Measurements from ENCODE around the gene PWP2.
"Not testable (repeated sequence)": the region's sequence is repeated elsewhere in the genome, so short reads cannot be mapped to it uniquely, and the experiment has no call there.

PWP2 gene

GRCh38 chr21:44127827-44128226 lies 20.6 kb downstream of the PWP2 start:
- not testable (repeated sequence) for H3K4me1 ChIP-seq (ENCODE audit: low read depth, poor library complexity, severe bottlenecking); H3K27ac ChIP-seq; H3K4me3 ChIP-seq (IDR thresholded peaks at IDR 0.05; ENCODE audit: insufficient read depth, low read depth, low read length); H4K20me1 ChIP-seq (ENCODE audit: insufficient read depth); H3K79me2 ChIP-seq (ENCODE audit: insufficient read depth, low read depth); H2AFZ ChIP-seq (ENCODE audit: low read depth); H3K27me3 ChIP-seq (ENCODE audit: insufficient read depth, low read depth); H3K9ac ChIP-seq; H3K4me2 ChIP-seq; H3K36me3 ChIP-seq (ENCODE audit: insufficient read depth)

GRCh38 chr21:44133715-44134057 lies 26.5 kb downstream of the PWP2 start:
- not testable (repeated sequence) for H4K20me1 ChIP-seq (ENCODE audit: insufficient read depth); H2AFZ ChIP-seq (ENCODE audit: low read depth); H3K4me3 ChIP-seq (IDR thresholded peaks at IDR 0.05; ENCODE audit: insufficient read depth, low read depth, low read length); H3K79me2 ChIP-seq (ENCODE audit: insufficient read depth, low read depth); H3K9ac ChIP-seq; H3K27ac ChIP-seq; H3K36me3 ChIP-seq (ENCODE audit: insufficient read depth); H3K27me3 ChIP-seq (ENCODE audit: insufficient read depth, low read depth); H3K4me1 ChIP-seq (ENCODE audit: low read depth, poor library complexity, severe bottlenecking); H3K4me2 ChIP-seq

DNA sequence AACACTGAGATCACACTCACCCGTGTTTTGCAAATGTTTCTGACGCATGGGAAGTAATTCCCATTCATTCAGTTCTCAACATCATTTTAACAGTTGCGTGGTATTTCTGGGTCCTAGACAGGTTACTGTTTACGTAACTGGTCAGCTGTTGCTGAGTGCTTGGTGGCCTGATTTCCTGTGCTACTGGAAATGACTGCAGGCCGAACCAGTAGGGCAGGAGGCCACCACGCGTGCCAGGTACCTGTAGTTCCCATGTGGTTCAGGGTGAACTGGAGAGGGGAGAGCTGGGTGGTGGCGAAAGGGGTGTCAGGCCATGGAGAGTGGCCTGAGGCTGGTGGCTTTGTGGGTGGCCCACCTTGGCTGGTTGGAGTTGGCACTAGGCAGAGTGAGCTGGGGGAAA lies 27.5 kb downstream of the PWP2 start:
- not testable (repeated sequence) for H4K20me1 ChIP-seq (ENCODE audit: insufficient read depth); H3K27me3 ChIP-seq (ENCODE audit: insufficient read depth, low read depth); H3K4me3 ChIP-seq (IDR thresholded peaks at IDR 0.05; ENCODE audit: insufficient read depth, low read depth, low read length); H3K4me2 ChIP-seq; H3K9ac ChIP-seq; H2AFZ ChIP-seq (ENCODE audit: low read depth); H3K27ac ChIP-seq; H3K36me3 ChIP-seq (ENCODE audit: insufficient read depth); H3K79me2 ChIP-seq (ENCODE audit: insufficient read depth, low read depth); H3K4me1 ChIP-seq (ENCODE audit: low read depth, poor library complexity, severe bottlenecking)

DNA sequence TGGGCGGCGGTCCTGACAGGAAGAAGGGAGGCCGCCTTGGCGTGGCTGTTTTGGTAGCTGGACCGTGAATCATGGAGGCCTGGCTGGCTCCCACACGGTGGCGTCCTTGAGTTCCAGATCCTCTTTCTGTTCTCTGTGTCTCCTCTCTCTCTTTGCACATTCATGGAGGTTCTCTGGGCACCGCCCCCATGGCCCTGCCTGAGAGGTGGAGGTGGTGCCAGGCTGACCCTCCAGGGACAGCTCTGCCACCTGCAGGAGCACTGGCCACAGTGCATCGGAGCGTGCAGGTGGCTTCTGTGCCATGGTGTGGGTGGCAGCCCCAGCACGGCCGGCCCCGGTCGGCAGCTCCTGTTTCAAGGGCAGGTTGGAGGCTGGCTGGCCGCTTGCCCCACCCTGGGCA lies 30.8 kb downstream of the PWP2 start:
- not testable (repeated sequence) for H3K4me2 ChIP-seq; H3K27ac ChIP-seq; H3K4me3 ChIP-seq (IDR thresholded peaks at IDR 0.05; ENCODE audit: insufficient read depth, low read depth, low read length); H3K27me3 ChIP-seq (ENCODE audit: insufficient read depth, low read depth); H3K9ac ChIP-seq; H3K36me3 ChIP-seq (ENCODE audit: insufficient read depth); H3K4me1 ChIP-seq (ENCODE audit: low read depth, poor library complexity, severe bottlenecking); H2AFZ ChIP-seq (ENCODE audit: low read depth); H4K20me1 ChIP-seq (ENCODE audit: insufficient read depth); H3K79me2 ChIP-seq (ENCODE audit: insufficient read depth, low read depth)

GRCh38 chr21:44139787-44140551 lies 32.8 kb downstream of the PWP2 start:
- not testable (repeated sequence) for H3K4me1 ChIP-seq (ENCODE audit: low read depth, poor library complexity, severe bottlenecking); H2AFZ ChIP-seq (ENCODE audit: low read depth); H3K9ac ChIP-seq; H3K79me2 ChIP-seq (ENCODE audit: insufficient read depth, low read depth); H3K4me3 ChIP-seq (IDR thresholded peaks at IDR 0.05; ENCODE audit: insufficient read depth, low read depth, low read length); H4K20me1 ChIP-seq (ENCODE audit: insufficient read depth); H3K4me2 ChIP-seq; H3K36me3 ChIP-seq (ENCODE audit: insufficient read depth); H3K27me3 ChIP-seq (ENCODE audit: insufficient read depth, low read depth); H3K27ac ChIP-seq

- H3K4me3 ChIP-seq (IDR thresholded peaks at IDR 0.05; ENCODE audit: insufficient read depth, low read depth, low read length); H3K79me2 ChIP-seq (ENCODE audit: insufficient read depth, low read depth); H3K27me3 ChIP-seq (ENCODE audit: insufficient read depth, low read depth); H3K4me1 ChIP-seq (ENCODE audit: low read depth, poor library complexity, severe bottlenecking); H3K9ac ChIP-seq; H2AFZ ChIP-seq (ENCODE audit: low read depth); H4K20me1 ChIP-seq (ENCODE audit: insufficient read depth); H3K4me2 ChIP-seq; H3K27ac ChIP-seq; H3K36me3 ChIP-seq (ENCODE audit: insufficient read depth): not testable (repeated sequence)
These were observed 33.3 kb downstream of the PWP2 start for GRCh38 chr21:44140552-44140932.

GRCh38 chr21:44142470-44142869 lies 35.3 kb downstream of the PWP2 start:
- not testable (repeated sequence) for H3K9ac ChIP-seq; H2AFZ ChIP-seq (ENCODE audit: low read depth); H4K20me1 ChIP-seq (ENCODE audit: insufficient read depth); H3K27ac ChIP-seq; H3K4me2 ChIP-seq; H3K4me3 ChIP-seq (IDR thresholded peaks at IDR 0.05; ENCODE audit: insufficient read depth, low read depth, low read length); H3K27me3 ChIP-seq (ENCODE audit: insufficient read depth, low read depth); H3K36me3 ChIP-seq (ENCODE audit: insufficient read depth); H3K79me2 ChIP-seq (ENCODE audit: insufficient read depth, low read depth); H3K4me1 ChIP-seq (ENCODE audit: low read depth, poor library complexity, severe bottlenecking)

GRCh38 chr21:44143380-44143779 lies 36.2 kb downstream of the PWP2 start:
- not testable (repeated sequence) for H2AFZ ChIP-seq (ENCODE audit: low read depth); H3K9ac ChIP-seq; H3K4me3 ChIP-seq (IDR thresholded peaks at IDR 0.05; ENCODE audit: insufficient read depth, low read depth, low read length); H3K79me2 ChIP-seq (ENCODE audit: insufficient read depth, low read depth); H3K4me1 ChIP-seq (ENCODE audit: low read depth, poor library complexity, severe bottlenecking); H3K27me3 ChIP-seq (ENCODE audit: insufficient read depth, low read depth); H3K36me3 ChIP-seq (ENCODE audit: insufficient read depth); H3K27ac ChIP-seq; H3K4me2 ChIP-seq; H4K20me1 ChIP-seq (ENCODE audit: insufficient read depth)

DNA sequence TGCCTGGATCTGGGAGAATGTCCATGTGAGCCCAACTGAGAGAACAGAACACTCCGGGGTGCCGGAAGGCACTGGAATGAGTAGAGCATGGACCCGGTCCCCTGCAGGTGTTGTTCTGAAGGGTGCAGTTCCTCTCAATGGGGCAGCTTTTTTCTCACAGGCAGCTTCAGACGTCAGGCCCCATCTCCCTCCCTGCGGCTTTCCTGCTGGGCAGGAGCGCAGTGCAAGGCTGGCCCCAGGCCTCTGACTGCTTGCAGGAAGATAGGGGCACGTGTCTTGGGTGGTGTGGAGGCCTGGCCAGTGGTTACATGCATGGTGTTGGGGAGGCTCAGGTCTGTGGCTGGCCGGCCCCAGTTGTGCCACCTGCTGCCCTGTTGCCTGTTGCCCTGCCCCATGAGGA lies 36.8 kb downstream of the PWP2 start:
- not testable (repeated sequence) for H3K4me1 ChIP-seq (ENCODE audit: low read depth, poor library complexity, severe bottlenecking); H3K27ac ChIP-seq; H3K9ac ChIP-seq

DNA sequence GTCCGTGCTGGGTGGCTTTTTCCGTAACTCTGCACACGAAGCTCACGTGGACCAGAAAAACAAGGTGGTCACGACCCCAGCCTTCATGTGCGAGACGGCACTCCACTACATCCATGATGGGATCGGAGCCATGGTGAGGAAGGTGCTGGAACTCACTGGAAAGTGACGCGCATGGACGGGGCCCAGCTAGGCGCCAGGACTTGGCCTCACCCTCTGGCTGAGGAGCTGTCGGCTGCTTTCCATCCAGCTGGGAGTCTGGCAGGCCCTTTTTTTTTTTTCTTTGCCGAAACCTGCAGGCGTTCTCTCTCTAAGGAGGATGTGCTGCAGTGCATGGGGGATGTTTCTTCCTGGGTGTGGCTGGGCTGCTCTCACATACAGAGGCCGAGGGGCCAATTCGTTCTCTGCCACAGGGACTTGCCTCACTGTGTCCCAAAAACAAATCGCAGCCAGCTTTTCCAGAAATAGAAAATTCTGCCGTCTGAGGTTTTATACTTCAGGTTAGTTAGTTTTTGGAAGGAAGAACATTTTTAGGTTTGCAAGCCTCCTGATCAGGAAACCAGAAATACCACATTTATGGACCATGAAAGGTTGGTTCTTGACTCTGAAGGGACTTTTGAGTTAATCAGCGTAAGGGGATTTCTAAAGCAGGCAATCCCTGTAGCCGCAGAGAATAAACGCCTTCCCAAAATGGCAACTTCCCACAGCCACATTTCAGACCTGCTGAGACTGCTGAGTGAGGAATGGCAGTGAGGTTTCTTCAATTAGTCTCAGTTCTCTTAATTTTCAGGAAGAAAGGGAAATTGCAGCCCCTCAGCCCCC lies 37.8 kb downstream of the PWP2 start:
- not testable (repeated sequence) for H3K9ac ChIP-seq; H3K79me2 ChIP-seq (ENCODE audit: insufficient read depth, low read depth); H3K36me3 ChIP-seq (ENCODE audit: insufficient read depth); H3K4me1 ChIP-seq (ENCODE audit: low read depth, poor library complexity, severe bottlenecking); H4K20me1 ChIP-seq (ENCODE audit: insufficient read depth); H3K4me3 ChIP-seq (IDR thresholded peaks at IDR 0.05; ENCODE audit: insufficient read depth, low read depth, low read length); H3K27ac ChIP-seq; H2AFZ ChIP-seq (ENCODE audit: low read depth); H3K4me2 ChIP-seq; H3K27me3 ChIP-seq (ENCODE audit: insufficient read depth, low read depth)

More for the DNA sequence above, 36.8 kb downstream of the PWP2 start:
- not testable (repeated sequence) for H3K4me3 ChIP-seq (IDR thresholded peaks at IDR 0.05; ENCODE audit: insufficient read depth, low read depth, low read length); H3K27me3 ChIP-seq (ENCODE audit: insufficient read depth, low read depth); H3K4me2 ChIP-seq; H3K36me3 ChIP-seq (ENCODE audit: insufficient read depth); H4K20me1 ChIP-seq (ENCODE audit: insufficient read depth); H3K79me2 ChIP-seq (ENCODE audit: insufficient read depth, low read depth); H2AFZ ChIP-seq (ENCODE audit: low read depth)
